Activated CD4-positive, alpha-beta T cell treated with anti-CD3 and anti-CD28 coated beads for 4 hours (primary cell): ENCODE results near the gene HOXD10.

Experiments used
- DNase-seq, 2 donors: peaks; one replicate each; pipeline ENCODE4 v3.0.0-alpha.2; 2020

The HOXD10 gene

DNA sequence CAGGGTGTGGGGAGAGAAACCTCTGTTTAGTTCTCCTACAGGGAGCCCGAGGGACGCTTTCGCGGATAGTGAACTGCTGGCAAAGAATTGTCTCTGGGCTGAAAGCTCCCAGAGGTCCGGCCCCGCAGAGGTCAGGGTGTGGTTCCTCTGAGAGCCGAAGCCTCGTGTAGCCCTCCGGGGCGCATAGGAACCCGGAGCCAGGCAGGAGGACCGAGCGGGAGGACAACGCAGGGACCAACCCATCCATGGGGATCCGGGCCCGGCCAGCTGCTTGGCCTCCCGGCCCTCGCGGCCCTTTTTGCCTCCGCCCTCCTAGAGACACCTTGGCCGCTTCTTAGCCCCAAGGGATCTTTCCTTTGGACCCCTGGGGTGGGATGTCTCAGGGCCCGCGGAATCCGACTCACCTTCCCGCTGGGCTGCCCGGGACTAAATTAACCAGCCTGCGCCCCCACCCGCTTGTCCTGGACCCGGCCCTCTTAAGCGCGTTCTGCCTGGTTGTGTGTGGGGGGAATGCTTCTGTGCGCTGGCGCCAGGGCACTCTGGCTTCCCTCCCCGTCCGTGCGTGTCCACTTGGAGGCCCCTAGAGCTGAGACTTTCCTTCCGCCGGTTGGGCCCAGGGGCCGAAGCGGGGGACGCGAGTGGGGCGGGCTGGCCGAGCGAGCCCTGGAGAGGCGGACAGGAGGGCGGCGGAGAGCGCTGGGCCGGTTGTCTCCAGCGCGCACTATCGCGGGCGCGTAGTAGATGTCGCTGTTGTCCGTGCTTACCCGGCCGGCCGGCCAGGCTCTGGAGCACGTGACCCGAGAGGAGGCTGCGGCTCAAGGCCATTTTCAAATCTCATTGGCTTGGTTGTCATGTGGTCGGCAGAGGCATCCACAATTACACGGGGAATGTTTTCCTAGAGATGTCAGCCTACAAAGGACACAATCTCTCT, at the start of gene HOXD10:
TSS of gene HOXD10 (plus strand) at position 896 of the 931 bp plus-strand sequence. CDS start 56 bp downstream, outside the sequence.
- no peak for DNase-seq

DNA sequence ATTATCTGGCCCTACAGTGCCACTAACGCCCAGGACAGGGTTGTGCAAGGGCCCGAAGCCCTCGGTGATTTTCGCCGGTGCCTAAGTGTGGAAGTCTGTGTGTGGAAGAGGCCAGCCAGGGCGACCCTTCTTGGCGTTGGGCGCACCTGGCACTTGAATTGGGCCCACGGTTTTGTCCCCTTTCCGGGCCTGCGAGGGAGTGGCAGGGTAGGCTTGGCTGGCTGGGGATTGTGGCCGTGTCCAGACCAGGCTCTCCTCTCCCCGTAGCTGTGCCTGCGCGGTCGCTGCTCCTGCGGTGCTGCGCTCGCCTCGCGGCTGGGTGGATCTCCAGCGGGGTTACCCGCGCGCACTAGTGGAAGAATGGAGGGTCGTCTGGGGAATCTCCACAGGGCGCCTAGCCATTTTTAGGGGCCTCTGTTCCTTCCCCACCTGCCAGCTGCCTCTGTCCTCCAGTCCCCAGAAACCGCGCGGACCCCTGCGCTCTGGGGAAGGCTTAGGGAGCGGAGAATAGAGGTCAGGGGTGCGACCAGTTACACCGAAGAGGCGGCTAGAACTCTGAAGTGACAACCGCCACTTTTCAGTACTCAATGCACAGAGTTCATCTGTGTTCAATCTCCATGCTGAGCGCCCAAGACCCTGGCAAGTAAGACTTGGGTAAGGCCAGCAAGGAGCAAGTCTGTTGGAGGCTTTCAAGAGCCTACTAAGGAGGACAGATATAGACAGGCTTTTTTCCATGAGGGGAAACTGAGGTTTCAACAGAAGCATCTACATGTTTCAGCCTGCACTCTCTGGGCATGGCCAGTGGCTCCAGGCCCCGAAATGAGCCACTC, 48.8 kb upstream of the HOXD10 start:
- no peak for DNase-seq

DNA sequence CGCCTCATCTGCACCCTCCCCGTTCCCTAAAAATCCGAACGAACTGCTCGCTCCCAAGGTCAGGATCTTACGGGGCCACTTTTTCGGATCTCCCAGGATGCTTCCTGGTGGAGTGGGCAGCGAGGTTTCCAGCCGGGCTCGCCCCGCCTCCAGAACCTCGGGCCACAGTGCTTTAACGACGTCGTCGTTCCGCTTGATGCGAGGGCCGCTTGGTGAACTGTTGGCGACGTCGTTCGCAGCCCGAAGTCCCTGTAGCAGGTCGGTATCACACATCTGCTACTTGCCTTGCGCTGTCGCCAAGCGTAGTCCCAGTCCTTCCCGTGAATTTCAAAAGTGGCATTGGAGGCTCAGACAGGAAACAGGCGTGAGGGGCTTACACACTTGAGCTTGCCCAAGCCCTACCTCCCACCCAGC, 48.2 kb upstream of the HOXD10 start:
- DNase-seq, result no peak

DNA sequence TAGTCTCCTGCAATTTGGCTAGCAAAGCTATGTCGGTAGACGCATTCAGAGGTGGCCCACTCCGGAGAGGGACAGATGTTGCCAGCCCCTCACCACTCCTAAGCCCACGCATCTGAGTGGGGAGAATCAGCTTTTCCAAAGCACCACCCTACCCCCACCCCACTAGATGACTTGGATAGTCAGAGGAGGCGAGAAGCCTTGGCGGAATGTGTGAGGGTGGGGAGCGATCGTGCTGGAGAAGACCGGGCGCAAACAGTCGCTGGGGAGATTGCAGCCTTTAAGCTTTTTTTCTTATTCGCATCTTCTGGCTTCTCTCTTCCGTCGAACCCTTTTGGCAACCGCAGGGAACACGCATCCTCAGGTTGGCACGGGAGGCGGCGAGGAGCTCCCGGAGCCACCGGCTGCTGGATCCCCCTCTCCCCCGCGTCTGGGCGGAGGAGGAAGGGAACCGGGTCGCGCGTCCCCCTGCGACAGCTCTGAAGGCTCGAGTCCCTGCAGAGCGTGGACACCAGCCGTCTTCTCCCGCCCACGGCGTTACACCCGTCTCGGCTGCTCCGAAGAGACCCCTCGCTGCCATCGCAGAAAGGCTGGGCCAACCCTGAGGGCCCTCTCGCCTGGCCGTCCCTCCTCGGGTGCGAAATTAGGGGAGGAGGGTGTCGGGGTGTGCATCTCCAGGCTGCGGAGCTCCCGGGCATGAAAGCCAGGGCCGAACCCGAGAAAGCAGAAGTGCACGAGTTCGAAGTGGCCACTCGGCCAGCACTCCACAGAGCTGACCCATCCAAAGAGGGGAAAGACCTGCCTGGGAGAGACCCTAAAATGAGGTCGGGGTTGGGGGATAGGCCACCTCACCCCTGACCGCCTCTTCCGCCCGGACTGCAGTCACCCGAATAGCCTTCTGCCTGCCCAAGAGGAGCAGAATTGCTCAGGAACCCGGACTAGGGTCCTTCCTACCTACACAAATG, 45.0 kb upstream of the HOXD10 start:
- no peak for DNase-seq

DNA sequence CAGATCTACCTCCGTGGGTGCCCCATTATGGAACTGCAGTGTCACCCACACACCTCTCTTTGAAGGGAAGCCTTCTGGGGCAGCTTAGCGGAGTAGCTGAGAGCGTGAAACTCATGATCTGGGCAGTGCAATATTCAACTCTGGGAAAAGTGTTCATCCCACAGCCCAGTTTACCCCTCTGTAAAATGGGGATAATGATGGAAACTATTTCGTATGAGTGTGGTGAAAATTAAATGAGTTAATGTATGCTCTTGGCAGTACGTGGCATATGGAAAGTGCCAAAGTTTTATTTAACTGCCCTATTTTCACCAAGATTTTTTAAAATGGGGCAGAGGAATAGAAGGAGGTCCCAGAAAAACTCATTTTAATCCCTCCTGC, 44.3 kb upstream of the HOXD10 start:
- no peak for DNase-seq

DNA sequence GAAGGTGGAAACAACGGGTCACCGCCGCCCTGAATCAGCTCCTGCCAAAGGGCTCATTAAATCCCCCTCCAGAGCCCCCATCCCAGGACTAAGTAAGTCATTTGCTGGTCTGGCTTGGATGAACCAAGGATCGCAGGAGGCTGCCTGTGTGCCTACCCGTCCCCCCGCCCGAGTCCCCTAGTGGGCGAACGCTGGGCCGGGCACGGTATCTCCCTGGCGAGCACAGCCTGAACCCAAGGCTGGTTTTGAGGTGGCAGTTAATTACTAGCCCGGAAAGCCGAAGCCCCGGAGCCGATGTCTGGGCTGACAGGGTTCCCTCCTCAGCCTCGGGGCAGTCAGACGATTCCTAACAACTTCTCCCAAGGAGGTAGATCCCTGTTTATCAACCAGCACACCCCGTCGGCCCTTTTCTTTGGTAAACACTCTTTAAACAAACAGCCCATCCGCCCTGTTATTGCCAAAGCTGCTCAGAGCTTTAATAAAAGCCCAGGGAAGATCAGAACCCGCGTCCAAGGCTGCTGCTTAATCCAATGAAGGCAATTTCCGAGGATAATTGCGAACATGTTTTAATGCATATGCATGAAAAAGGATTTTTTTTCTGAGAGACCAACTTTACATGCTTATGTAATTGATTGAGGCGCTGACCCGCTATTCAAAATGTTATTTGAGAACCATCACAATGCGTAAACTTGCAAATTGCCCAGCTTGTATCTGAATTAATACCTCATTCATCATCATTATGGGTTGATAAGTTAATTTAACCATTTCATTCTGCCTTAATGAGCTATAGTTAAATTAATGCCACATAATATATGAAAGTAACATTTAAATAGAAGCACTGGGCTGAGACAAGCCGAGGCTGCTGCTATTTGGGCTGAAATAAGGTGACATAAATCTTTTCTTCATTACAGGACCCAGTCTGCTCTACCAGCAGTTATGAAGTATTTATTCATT, 43.4 kb upstream of the HOXD10 start:
- DNase-seq, result no peak

DNA sequence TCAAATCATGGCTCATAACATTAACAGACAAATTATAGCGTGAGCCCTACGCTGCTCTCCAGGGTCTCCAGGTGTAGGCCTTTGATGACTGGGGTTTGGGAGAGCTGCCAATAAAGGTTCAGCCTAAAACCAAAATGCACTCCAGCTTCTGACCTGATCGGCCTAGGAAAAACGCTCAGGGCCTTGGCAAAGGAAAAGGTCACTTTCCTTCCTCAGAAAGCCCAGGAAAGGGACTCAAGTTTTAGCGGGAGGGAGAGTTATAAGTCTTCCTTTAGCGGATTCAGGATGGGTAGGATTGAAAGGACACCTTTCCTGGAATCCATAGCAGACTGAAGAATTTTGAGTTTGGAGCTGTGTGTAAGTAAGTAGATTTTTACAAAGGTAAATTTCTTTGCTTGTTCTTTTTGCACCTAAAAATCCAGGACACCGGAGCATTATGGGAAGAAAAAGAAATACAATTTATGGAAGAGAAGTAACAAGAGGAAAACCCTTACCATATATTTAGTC, 41.6 kb upstream of the HOXD10 start:
- no peak for DNase-seq

DNA sequence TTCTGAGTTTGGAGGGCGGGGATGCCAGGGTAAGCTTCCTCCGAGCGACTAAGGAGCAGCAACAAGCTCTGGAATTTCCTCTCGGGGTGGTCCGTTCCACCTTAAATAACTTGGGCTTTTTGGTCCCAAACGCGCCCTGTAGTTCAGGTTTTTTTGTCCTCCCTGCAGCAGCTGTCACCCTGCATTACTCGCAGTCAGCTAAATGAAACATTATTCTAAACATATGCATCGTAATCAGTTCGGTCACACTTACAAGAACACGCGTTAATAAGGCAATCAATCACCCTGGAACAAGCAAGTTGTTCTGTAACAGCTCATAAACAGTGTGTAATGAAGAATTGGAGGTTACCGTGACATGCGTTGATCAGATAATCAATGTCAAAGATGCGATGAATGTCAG, 41.1 kb upstream of the HOXD10 start:
- no peak for DNase-seq

DNA sequence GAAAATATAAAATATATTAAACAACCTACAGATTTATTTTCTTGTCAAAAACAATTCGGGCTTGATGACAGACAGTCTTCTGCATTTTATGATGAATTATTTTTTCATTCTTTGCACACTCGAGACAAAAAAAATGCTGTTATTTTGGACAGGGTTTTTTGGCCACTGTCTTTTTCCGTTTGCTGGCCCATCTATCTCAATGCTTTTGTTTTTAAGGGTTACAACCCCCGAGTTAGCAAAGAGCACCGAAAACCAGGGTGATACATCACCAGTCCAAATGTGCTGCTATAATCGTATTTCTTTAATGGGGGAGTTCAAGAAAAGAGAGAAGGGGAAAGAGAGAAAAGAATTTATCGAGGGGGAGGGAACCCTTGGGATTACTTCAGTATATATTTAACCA, 40.5 kb upstream of the HOXD10 start:
- no peak for DNase-seq

DNA sequence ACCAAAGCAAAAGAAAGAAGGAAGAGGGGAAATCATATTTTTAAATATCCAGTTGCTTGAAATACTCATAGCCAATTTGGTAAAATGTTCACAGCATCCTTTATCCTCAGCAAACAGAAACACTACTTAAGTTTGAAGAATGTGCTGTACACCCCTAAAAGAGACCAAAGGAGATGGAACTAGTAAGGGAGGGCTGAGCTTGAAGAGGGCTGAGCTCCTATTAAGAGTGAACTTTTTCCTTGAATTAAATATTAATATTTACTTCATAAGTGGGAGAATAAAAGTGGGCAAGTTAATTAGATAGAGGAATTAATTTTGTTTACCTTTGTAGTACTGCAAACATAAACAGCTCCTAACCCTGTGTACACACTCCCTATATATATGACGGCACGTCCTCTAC, 39.8 kb upstream of the HOXD10 start:
- DNase-seq, result no peak

DNA sequence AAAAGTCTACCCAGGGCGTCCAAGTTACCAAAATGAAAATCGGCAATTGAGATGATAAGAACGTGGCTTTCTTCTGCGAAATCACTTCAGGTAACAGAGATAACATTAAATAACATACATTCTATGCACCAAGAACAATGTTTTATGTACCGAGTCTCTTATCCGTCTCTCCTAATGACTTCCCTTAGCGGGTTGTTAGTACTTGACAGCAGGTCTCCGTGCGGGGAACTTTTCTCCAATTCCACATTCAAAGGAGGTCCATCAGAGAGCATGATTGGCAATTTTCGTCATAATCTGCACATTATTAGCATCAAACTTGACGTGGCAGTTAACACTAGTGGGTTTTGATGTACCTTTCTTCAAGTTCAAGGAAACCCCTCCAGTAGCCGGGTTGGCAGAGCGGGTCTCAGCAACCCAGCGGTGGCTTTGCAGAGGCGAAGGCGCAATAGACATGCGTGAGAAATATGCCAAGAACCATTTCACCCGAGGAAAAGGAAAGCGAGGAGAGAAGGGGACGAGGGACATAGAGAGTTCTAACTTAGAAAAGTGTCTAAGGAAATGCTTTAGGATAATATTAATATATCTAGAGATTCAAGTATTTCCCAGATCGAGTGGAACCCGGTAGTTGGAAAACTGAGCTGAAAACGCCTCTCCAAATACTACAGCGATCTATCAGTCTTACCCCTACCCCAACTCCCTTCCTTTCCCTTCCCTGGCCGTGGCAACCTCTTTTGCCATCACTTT, 37.9 kb upstream of the HOXD10 start:
- DNase-seq, result no peak

DNA sequence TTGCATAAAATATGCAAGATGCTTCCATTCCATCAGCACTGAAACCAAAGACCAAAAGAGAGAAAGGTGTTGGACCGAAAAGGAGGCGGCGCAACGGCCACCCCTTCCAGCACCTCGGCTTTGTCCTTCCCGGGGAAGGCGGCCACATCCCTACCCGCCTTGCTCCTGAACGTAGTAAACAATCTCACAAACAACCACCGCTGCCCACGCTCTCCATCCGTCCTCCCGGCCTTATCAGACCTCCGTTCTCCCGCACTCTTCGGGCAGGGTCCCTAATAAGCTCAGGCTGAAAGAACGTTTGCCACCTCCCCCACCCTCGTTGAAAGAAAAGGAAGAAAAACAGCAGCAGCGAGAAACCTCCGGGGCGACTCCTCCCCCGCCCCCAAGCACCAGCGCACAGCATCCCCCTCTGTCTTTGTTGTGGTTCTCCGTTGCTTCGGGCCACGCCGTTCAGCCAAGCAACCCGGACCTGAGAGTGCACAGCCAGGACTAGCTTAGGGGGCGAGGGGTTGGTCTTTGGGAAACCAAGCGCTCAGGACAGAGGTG, 37.2 kb upstream of the HOXD10 start:
- no peak for DNase-seq

DNA sequence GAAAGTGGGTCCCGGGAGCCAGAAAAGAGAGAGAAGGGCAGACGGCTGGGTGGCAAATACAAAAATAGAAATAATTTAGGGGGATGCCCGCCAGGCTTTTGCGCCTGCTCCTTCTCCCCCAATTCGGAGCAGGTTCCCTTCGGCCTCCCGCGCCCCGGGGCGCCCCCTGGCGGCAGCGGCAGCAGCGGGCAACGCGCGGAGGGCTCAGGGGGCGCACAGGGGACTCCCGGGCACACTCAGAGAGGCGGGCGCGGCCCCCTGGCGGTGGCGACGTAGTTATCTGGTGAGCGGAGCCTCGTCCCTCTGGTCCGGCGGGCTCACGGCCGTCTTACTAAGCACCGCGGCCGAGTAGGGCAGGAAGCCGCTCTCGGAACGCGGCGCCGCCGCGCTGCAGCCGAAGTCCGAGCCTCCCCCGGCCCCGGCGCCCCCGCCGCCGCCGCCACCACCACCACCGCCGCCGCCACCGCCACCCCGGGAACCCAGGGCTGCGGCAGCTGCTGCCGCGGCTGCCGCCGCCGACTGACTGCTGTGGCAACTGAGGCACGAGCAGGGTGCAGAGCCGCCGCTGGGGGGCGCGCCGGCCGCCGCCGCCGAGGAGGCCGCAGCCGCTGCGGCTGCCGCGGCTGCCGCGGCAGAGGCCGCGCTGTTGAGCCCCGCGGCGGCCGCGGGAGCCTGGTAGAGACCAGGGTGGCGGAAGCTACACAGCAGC, 36.6 kb upstream of the HOXD10 start:
- DNase-seq, result no peak

DNA sequence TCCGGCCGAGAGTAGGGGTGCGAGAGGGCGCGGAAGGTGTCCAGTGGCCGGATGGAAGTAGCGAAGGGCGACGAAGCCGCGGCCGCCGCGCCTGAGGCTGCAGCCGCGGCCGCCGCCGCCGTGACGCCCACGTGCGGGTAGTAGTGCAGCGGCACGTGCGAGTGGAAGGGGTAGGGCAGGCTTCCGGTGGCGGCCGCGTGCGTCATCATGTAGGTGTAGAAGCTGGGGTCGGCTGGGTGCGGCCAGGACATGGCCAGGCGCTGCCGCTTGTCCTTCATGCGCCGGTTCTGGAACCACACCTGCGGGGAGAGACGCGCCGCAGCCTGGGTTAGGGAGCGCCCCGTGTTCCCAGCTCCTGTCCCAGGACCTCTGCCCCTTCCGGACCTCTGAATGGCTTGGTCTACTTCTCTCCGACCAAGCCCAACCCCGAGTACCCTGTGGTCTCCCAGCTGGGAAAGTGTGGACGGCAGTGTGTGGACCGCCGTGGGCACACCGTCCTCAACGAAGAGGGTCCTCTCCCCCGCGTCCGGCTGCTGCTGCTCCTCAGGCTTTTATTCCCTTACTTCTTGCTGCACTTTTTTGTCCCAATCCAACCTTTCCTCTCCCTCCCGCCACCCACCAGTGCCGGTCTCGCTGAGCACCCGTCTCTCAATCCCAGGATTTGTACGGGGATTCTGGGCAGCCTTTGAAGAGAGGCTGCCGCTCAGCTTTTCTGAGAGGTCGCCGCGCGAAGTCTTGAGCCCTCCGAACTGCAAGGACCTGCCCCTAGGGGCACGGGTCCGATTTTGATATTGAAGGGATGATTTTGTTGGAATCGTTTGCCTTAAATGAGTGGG, 35.8 kb upstream of the HOXD10 start:
- no peak for DNase-seq

DNA sequence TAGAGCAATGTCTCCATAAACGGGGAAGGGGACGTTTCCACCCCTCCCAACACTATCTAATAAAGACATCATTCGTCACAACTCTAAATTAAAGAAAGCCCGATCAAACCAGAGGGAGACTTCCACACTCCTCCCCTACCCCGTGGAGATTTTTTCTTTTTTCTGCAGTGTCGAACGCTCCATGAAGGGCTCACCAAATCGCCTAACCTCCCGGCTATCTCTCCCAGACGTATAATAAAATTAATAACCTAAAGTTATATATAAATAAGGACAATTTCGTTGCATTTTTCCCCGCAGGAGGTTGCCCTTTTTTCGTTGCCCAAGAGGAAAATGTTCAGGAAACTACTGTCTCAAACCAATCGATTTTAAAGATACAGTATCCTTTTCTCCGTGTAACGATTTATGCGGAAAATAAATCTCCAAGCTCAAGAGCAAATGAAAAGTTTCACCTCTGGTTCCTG, 35.2 kb upstream of the HOXD10 start:
- no peak for DNase-seq

DNA sequence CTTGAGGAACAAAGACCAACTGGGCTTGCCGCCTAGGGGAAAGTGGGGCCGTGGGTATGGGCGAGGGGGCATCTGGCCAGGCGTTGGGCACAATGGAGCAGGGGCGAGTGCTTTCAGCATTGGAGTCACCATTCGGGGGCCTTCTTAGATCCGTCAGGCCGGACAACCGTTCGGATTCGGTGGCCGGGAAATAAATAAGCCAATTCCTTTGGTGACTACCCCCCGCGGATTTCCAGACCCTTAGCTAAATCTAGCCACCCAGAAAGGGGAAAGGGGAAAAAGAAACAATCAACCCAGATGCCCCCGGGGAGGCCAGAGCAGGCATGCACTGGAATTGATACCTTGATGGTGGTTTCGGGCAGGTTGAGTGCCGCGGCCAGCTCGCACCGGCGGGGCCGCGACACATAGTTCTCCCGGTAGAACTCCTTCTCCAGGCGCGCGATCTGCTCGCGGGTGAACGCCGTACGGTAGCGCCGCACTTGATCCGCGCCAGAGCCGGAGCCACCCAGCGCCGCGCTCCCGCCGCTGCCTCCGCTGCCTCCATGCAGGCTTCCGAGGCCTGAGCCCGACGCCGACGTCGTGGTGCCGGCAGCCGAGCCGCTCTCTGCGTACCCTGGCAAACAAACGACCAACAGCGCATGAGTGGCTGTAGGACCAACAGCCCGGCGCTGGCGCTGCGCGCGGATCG, 34.6 kb upstream of the HOXD10 start:
- DNase-seq, result no peak

DNA sequence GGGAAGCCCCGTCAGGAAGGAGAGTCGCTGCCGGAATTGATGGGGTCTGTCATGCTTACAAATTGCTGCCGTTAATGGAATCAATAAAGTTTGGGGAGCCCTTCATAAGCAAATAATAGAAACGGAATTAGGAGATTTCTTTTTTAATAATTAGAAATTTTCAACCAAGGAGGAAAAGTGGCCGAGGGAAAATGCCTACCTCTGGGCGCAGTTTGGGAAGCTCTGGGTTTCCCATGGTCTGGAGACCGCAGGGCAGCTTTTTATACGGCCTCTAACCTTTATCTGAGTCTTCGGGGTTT, 34.1 kb upstream of the HOXD10 start:
- no peak for DNase-seq
